Measurements from ENCODE around the gene PDZD2.

DNA sequence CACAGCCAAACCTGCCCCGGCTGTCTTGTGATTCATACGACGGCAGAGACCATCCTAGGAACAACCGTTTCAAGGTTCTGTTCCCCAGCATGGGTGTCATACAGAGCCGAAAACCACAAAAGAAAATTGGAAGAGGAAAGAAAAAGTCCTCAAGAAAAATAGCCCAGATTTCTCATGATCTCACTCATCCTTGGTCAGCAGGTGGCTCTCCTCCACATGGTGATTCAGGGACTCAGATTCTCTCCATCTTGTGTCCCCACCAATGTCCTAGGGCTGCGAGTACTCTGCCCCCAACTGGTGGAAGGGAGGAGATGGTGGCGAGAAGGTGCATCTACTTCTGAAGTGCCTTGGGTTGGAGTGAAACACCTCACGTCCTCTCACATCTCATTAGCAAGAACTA lies 25.6 kb downstream of the PDZD2 start:
- TF ChIP-seq, protein P1, sequence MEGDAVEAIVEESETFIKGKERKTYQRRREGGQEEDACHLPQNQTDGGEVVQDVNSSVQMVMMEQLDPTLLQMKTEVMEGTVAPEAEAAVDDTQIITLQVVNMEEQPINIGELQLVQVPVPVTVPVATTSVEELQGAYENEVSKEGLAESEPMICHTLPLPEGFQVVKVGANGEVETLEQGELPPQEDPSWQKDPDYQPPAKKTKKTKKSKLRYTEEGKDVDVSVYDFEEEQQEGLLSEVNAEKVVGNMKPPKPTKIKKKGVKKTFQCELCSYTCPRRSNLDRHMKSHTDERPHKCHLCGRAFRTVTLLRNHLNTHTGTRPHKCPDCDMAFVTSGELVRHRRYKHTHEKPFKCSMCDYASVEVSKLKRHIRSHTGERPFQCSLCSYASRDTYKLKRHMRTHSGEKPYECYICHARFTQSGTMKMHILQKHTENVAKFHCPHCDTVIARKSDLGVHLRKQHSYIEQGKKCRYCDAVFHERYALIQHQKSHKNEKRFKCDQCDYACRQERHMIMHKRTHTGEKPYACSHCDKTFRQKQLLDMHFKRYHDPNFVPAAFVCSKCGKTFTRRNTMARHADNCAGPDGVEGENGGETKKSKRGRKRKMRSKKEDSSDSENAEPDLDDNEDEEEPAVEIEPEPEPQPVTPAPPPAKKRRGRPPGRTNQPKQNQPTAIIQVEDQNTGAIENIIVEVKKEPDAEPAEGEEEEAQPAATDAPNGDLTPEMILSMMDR (IDR thresholded peaks at IDR 0.05) = no peak
- no peak for TF ChIP-seq POLR2A (IDR thresholded peaks at IDR 0.05)

Measured in testis (tissue), 2 donors.